HepG2 (cell line): ENCODE data around the gene MTUS2. TPM values are rescaled to one million over a fixed set of nuclear protein-coding genes. Genes with fewer than 3 reads are reported as not detected.

Source experiments
- ATAC-seq: fragments of 200-7000 bp; cut with Tn5 transposase; 3 replicates; pipeline ENCODE4 v1.9.1; 2020; ENCODE audit warnings: mild to moderate bottlenecking, moderate library complexity
- BruUV-seq: library from RNA; stranded (reverse); fragments of 400-500 nt; replicated peaks from 2 replicates; lab custom pipeline; 2021; lab: Mats Ljungman, UMichigan
- CTCF ChIA-PET: fragments of 300-600 bp; formaldehyde crosslinking; extraction: SDS; loops from one replicate; lab custom pipeline; 2021; ENCODE audit warnings: low total read pairs, inconsistent platforms, low intra/inter-chr PET ratio; lab: Yijun Ruan, JAX
- POLR2A ChIA-PET: fragments of 350-600 bp; sonication (Branson Sonifier 250); formaldehyde crosslinking; loops from one replicate; lab custom pipeline; 2020; ENCODE audit warnings: antibody characterized with exemption, inconsistent platforms; lab: Yijun Ruan, JAX
- DNase-seq: peaks from one replicate; pipeline ENCODE4 v3.0.0-alpha.2; 2015; ENCODE audit warnings: low spot score
- FAIRE-seq: peaks from 3 replicates; lab custom pipeline; 2011; peaks lifted over from hg19 to GRCh38; lab: Jason Lieb, UNC
- H2AFZ ChIP-seq: one replicate; pipeline ENCODE4 v1.6.1; 2011; ENCODE audit warnings: low read length, inconsistent platforms
- H3K27ac ChIP-seq: fragments of 300-600 bp; 3 replicates; pipeline ENCODE4 v1.8.0; 2011; ENCODE audit warnings: mixed run types, mild to moderate bottlenecking, mixed read lengths, low read length, inconsistent platforms; ENCODE audit not compliant: insufficient read depth; ENCODE audit errors: extremely low read length
- H3K27me3 ChIP-seq, 2 experiments: fragments of 200-600 bp in 1 of 2; 2 replicates in 1 of 2; 3 replicates in 1 of 2; pipeline versions ENCODE4 v1.6.0 to v1.8.0; 2011; ENCODE audit warnings: low read length in 2 of 2, mild to moderate bottlenecking in 2 of 2, moderate library complexity in 2 of 2, inconsistent platforms in 1 of 2; ENCODE audit not compliant: insufficient read depth in 2 of 2, control insufficient read depth in 1 of 2
- H3K36me3 ChIP-seq, 2 experiments: fragments of 200-600 bp in 1 of 2; replicated peaks in 1 of 2; 2 replicates in 1 of 2; 3 replicates in 1 of 2; pipeline versions ENCODE4 v1.5.1 to v1.8.0; 2011; ENCODE audit warnings: low read length in 2 of 2, inconsistent platforms in 1 of 2; ENCODE audit not compliant: insufficient read depth in 2 of 2, control insufficient read depth in 1 of 2
- H3K4me1 ChIP-seq: 2 replicates; pipeline ENCODE4 v1.5.1; 2012; ENCODE audit warnings: low read length, inconsistent platforms; ENCODE audit not compliant: insufficient read depth
- H3K4me2 ChIP-seq: 2 replicates; pipeline ENCODE4 v1.6.0; 2011; ENCODE audit warnings: low read depth, low read length, inconsistent platforms
- H3K4me3 ChIP-seq, 3 experiments: fragments of 200-600 bp in 1 of 3; sonication (generic), shearing (Covaris generic) in 1 of 3; replicated peaks in 1 of 3; 2 replicates each; pipeline ENCODE4 v1.5.1; 2011 to 2016; ENCODE audit warnings: low read length in 3 of 3, inconsistent platforms in 2 of 3, low read depth in 2 of 3, mild to moderate bottlenecking in 2 of 3, control low read depth in 1 of 3, mixed read lengths in 1 of 3; ENCODE audit not compliant: insufficient read depth in 1 of 3
- H3K79me2 ChIP-seq: one replicate; pipeline ENCODE4 v1.6.1; 2011; ENCODE audit warnings: low read length, inconsistent platforms; ENCODE audit not compliant: insufficient read depth
- H3K9ac ChIP-seq: 2 replicates; pipeline ENCODE4 v1.6.0; 2011; ENCODE audit warnings: mild to moderate bottlenecking, low read depth, low read length, inconsistent platforms; ENCODE audit not compliant: insufficient read depth
- H3K9me3 ChIP-seq: 2 replicates; pipeline ENCODE4 v1.5.1; 2012; ENCODE audit warnings: mild to moderate bottlenecking, low read length
- H4K20me1 ChIP-seq: 2 replicates; pipeline ENCODE4 v1.6.0; 2011; ENCODE audit warnings: inconsistent platforms, mild to moderate bottlenecking, low read length, moderate library complexity; ENCODE audit not compliant: insufficient read depth
- DR1 ChIP-seq: sonication (generic); formaldehyde crosslinking; IDR thresholded peaks from 2 replicates; pipeline ENCODE4 v1.8.0; 2021; ENCODE audit warnings: mild to moderate bottlenecking, missing genetic modification reagents, inconsistent platforms
- EP300 ChIP-seq, 3 experiments: sonication (generic) in 1 of 3; formaldehyde crosslinking in 1 of 3; IDR thresholded peaks; 2 replicates each; pipeline versions ENCODE4 v1.5.1 to v1.6.1; 2011 to 2020; ENCODE audit warnings: low read depth in 2 of 3, low read length in 2 of 3, borderline replicate concordance in 1 of 3, improper control_type of control experiment in 1 of 3, mild to moderate bottlenecking in 1 of 3, missing genetic modification reagents in 1 of 3, moderate library complexity in 1 of 3
- FOSL2 ChIP-seq: sonication (generic); formaldehyde crosslinking; IDR thresholded peaks from 2 replicates; pipeline ENCODE4 v1.4.0; 2020; ENCODE audit warnings: missing genetic modification reagents
- SPEN ChIP-seq: sonication (generic); formaldehyde crosslinking; IDR thresholded peaks from 2 replicates; pipeline ENCODE4 v1.5.1; 2020; ENCODE audit warnings: low read depth, mild to moderate bottlenecking, missing genetic modification reagents
- ZHX2 ChIP-seq, 2 experiments: sonication (generic) in 1 of 2; formaldehyde crosslinking in 1 of 2; IDR thresholded peaks; 2 replicates each; pipeline versions ENCODE4 v1.6.1 to v1.9.0; 2014 to 2022; ENCODE audit warnings: antibody characterized with exemption in 1 of 2, borderline replicate concordance in 1 of 2, inconsistent platforms in 1 of 2, low read depth in 1 of 2, missing genetic modification reagents in 1 of 2
- ZNF260 ChIP-seq: sonication (generic); formaldehyde crosslinking; IDR thresholded peaks from 2 replicates; pipeline ENCODE4 v1.4.0; 2020; ENCODE audit warnings: missing genetic modification reagents, low read depth, mild to moderate bottlenecking, borderline replicate concordance
- ZNF333 ChIP-seq: sonication (generic); formaldehyde crosslinking; IDR thresholded peaks from 2 replicates; pipeline ENCODE4 v1.4.0; 2020; ENCODE audit warnings: mild to moderate bottlenecking, missing genetic modification reagents, borderline replicate concordance
- ZNF552 ChIP-seq: sonication (generic); formaldehyde crosslinking; IDR thresholded peaks from 2 replicates; pipeline ENCODE4 v1.9.0; 2022; ENCODE audit warnings: missing genetic modification reagents, mild to moderate bottlenecking, borderline replicate concordance
- WGBS: methylation state at CpG from one replicate; pipeline ENCODE4 v1.1.6; 2017; ENCODE audit warnings: low lambda C conversion rate; 5-methylcytosine and 5-hydroxymethylcytosine counted together
- in situ Hi-C: cut with HindIII; loops from 2 replicates; pipeline ENCODE4 v1.10.0; 2017; ENCODE audit warnings: low pct_unique_long_range_greater_than_20kb; ENCODE audit not compliant: extremely low pct_ligation_motif_present
- intact Hi-C: fragments of 100-400 bp; cut with micrococcal nuclease; formaldehyde crosslinking; loops from one replicate; pipeline ENCODE4 v1.10.0; 2022; ENCODE audit not compliant: unreplicated experiment
- polyA plus RNA-seq, 8 experiments: library from polyadenylated mRNA; depleted of rRNA in 3 of 8; stranded (reverse) in 7 of 8; unstranded in 1 of 8; fragments of >200 nt; fragmentation: Illumina TruSeq in 4 of 8; extraction: Trizol in 4 of 8; gene quantifications; 2 replicates each; pipeline versions ENCODE4 v1.2.1 to v1.2.3, GENCODE V29; 2011 to 2016; ENCODE audit warnings: low read depth in 4 of 8, missing spikeins in 1 of 8, mixed read lengths in 1 of 8; ENCODE audit not compliant: insufficient read depth in 1 of 8
- total RNA-seq, 5 experiments: library from RNA; depleted of rRNA; stranded (reverse); fragments of >200 nt; fragmentation: Illumina TruSeq; extraction: Trizol; gene quantifications; 2 replicates each; pipeline ENCODE4 v1.2.3, GENCODE V29; 2016; ENCODE audit warnings: low read depth in 1 of 5

The MTUS2 gene
- total and polyA plus RNA-seq, 2 of the 13 experiments (the other 11 are each of a cell fraction or from before 2014, with no cell fraction given), result not detected

- POLR2A ChIA-PET, result no interaction called here
- TF ChIP-seq DR1 (no peak), FOSL2 (no peak), ZNF260 (CRISPR knock-in tag) (no peak), ZNF333 (CRISPR knock-in tag) (no peak)
- Histone ChIP-seq H3K27ac (no peak overlapping the region), H3K79me2 (no peaks in the 10 kb centered on the region), H3K9me3 (peaks cover 92% of the 10 kb centered on the region), H3K9ac (no peak overlapping the region), H3K4me3 (no peak overlapping the region), H3K27me3 (no peaks in the 10 kb centered on the region), H3K36me3 (no peaks in the 10 kb centered on the region), H4K20me1 (no peaks in the 10 kb centered on the region), H2AFZ (no peak overlapping the region), H3K4me2 (no peak overlapping the region), H3K4me1 (no peaks in the 10 kb centered on the region)
- 27% methylated on average over 2 of the region's 2 CpGs for WGBS
- BruUV-seq, result no TSS peak
- FAIRE-seq, result no peak
- in situ Hi-C loops, result no loop called here
- CTCF ChIA-PET, result no interaction called here
- intact Hi-C loops, result no loop called here
- no peak for DNase-seq
- no peak for ATAC-seq
Measured at GRCh38 chr13:29182216-29182615, 362.1 kb downstream of the MTUS2 start.

DNA sequence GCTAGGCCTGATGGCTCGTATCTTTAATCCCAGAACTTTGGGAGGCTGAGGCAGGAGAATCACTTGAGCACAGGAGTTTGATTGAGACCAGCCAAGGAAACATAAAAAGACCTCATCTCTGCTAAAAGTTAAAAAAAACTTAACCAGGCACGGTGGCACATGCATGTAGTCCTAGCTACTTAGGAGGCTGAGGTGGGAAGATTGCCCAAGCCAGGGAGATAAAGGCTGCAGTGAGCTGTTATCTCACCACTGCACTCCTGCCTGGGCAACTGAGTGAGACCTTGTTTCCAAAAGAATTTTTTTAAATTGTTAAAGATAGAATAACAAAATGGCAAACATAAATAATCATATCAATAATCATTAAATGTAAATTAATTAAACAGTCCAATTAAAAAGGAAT lies 365.8 kb downstream of the MTUS2 start:
- BruUV-seq, result no TSS peak
- POLR2A ChIA-PET, result no interaction called here
- WGBS, result 0% methylated on average over 2 of the region's 2 CpGs

More for the DNA sequence above, 365.8 kb downstream of the MTUS2 start:
- CTCF ChIA-PET, result no interaction called here
- TF ChIP-seq ZHX2 (IDR thresholded peaks at IDR 0.05; ENCODE audit: low read depth), result no peak
- TF ChIP-seq ZHX2 (CRISPR knock-in tag; IDR thresholded peaks at IDR 0.05; ENCODE audit: borderline replicate concordance), result no peak
- no peak for TF ChIP-seq EP300 (IDR thresholded peaks at IDR 0.05; ENCODE audit: low read depth in 2 of 2, low read length in 2 of 2)
- TF ChIP-seq EP300 (CRISPR knock-in tag; IDR thresholded peaks at IDR 0.05; ENCODE audit: borderline replicate concordance), result no peak
- TF ChIP-seq SPEN (CRISPR knock-in tag), result no peak
- TF ChIP-seq ZNF552 (CRISPR knock-in tag), result no peak
- TF ChIP-seq, all 625 proteins: peak for 0
- no peak overlapping the region for H3K9ac ChIP-seq
- H3K4me2 ChIP-seq, result no peak overlapping the region
- no peaks in the 10 kb centered on the region for H3K4me1 ChIP-seq
- H3K4me3 ChIP-seq, result no peak overlapping the region
- H3K27ac ChIP-seq, result no peak overlapping the region
- H3K79me2 ChIP-seq, result no peaks in the 10 kb centered on the region
- H3K27me3 ChIP-seq, result no peaks in the 10 kb centered on the region
- H3K9me3 ChIP-seq, result peaks cover 95% of the 10 kb centered on the region
- H2AFZ ChIP-seq, result no peak overlapping the region
- no peaks in the 10 kb centered on the region for H3K36me3 ChIP-seq
- FAIRE-seq, result no peak
- H4K20me1 ChIP-seq, result no peaks in the 10 kb centered on the region
- in situ Hi-C loops (no loop called here), intact Hi-C loops (no loop called here)
- no peak for ATAC-seq
- no peak for DNase-seq
